ENCODE data around the gene FCN1.

GRCh38 chr9:134883040-134883782 lies 34.5 kb downstream of the FCN1 start:
- TF ChIP-seq REST (IDR thresholded peaks at IDR 0.05; ENCODE audit: low read depth, low read length) (no peak), CTCF (IDR thresholded peaks at IDR 0.05 in 2 of 3, conservative IDR thresholded peaks at IDR 0.05 in 1 of 3; ENCODE audit: control insufficient read depth in 2 of 3, extremely low read depth in 1 of 3, insufficient read depth in 1 of 3, low read depth in 3 of 3, low read length in 3 of 3) (no peak), FOXK2 (IDR thresholded peaks at IDR 0.05) (no peak), RFX5 (IDR thresholded peaks at IDR 0.05; ENCODE audit: low read depth, low read length) (no peak), RAD21 (IDR thresholded peaks at IDR 0.05; ENCODE audit: insufficient read depth, low read depth, low read length) (no peak), KDM1A (IDR thresholded peaks at IDR 0.05; ENCODE audit: borderline replicate concordance) (no peak), EZH2 (IDR thresholded peaks at IDR 0.05; ENCODE audit: borderline replicate concordance, control insufficient read depth, low read depth, low read length) (no peak), SIX5 (IDR thresholded peaks at IDR 0.05; ENCODE audit: low read depth, low read length, severe bottlenecking) (no peak), ATF3 (IDR thresholded peaks at IDR 0.05; ENCODE audit: borderline replicate concordance, extremely low read depth, low read depth, low read length) (no peak), ETV6 (conservative IDR thresholded peaks at IDR 0.05 in 1 of 2, IDR thresholded peaks at IDR 0.05 in 1 of 2; ENCODE audit: borderline replicate concordance in 1 of 2, low read depth in 1 of 2) (no peak), RBBP5 (conservative IDR thresholded peaks at IDR 0.05) (no peak), POLR2A (IDR thresholded peaks at IDR 0.05; ENCODE audit: low read depth, low read length) (no peak), NFYA (IDR thresholded peaks at IDR 0.05; ENCODE audit: borderline replicate concordance, low read depth, low read length) (no peak), MXI1 (IDR thresholded peaks at IDR 0.05; ENCODE audit: low read depth, low read length) (no peak)

Measured in GM12878 (cell line).